Measurements from ENCODE around the gene PTPN22. TPM values are rescaled to one million over a fixed set of nuclear protein-coding genes. Genes with fewer than 3 reads are reported as not detected.

PTPN22 gene
- total RNA-seq, 2 experiments from 2014 or later = 27.5 to 53.5 TPM

DNA sequence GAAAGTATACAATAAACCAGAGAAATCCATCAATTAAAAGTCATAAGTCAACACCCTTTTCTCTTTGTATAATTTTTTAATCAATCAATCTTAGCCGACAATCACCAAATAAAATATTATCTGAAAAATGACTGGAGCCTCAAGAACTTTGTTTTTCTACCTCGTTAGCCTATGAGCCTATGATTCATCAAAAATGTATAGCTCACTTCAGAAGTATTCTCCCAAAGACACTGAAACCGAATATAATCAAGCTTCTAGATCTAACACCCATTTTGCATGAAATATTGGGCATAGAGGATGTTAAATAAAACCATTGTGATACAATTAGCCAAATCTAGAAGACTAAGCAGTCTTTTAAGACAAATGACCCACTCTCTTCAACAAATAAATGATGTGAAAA is 41.5 kb downstream of the PTPN22 start:
- Histone ChIP-seq H3K79me2 (ENCODE audit: insufficient read depth, low read depth, low read length) (no peaks in the 10 kb centered on the region), H2AFZ (ENCODE audit: low read length) (no peak overlapping the region), H3K9me2 (ENCODE audit: insufficient read depth, low read length) (no peaks in the 10 kb centered on the region), H3K4me3 (ENCODE audit: low read depth, low read length, poor library complexity, severe bottlenecking) (no peak overlapping the region), H3K9me3 (ENCODE audit: low read length) (no peaks in the 10 kb centered on the region), H3K4me2 (ENCODE audit: low read length) (no peak overlapping the region), H4K20me1 (ENCODE audit: insufficient read depth, low read length) (no peaks in the 10 kb centered on the region), H3K36me3 (ENCODE audit: insufficient read depth, low read length) (peaks cover 82% of the 10 kb centered on the region), H3K4me1 (ENCODE audit: insufficient read depth, low read length, poor library complexity, severe bottlenecking) (no peaks in the 10 kb centered on the region), H3K27ac (ENCODE audit: low read depth, low read length, poor library complexity, severe bottlenecking) (no peak overlapping the region)
- POLR2A ChIA-PET = interaction anchor here (0.7 kb wide), 1 partner anchor 109 kb away, joined by 4 read pairs; no protein-coding TSS in a partner anchor
- CTCF ChIA-PET (ENCODE audit: unreplicated experiment) = no interaction called here
- no TSS peak for BruUV-seq (replicated peaks)
- DNase-seq (ENCODE audit: low spot score) = no peak
- intact Hi-C loops (cut with micrococcal nuclease; ENCODE audit: unreplicated experiment) = loop anchor here (5.0 kb wide), 1 partner anchor 127 kb away; no protein-coding TSS in a partner anchor
- TF ChIP-seq EZH2phosphoT487 (IDR thresholded peaks at IDR 0.05; ENCODE audit: borderline replicate concordance, low read depth, low read length) = no peak
- TF ChIP-seq, protein P1, sequence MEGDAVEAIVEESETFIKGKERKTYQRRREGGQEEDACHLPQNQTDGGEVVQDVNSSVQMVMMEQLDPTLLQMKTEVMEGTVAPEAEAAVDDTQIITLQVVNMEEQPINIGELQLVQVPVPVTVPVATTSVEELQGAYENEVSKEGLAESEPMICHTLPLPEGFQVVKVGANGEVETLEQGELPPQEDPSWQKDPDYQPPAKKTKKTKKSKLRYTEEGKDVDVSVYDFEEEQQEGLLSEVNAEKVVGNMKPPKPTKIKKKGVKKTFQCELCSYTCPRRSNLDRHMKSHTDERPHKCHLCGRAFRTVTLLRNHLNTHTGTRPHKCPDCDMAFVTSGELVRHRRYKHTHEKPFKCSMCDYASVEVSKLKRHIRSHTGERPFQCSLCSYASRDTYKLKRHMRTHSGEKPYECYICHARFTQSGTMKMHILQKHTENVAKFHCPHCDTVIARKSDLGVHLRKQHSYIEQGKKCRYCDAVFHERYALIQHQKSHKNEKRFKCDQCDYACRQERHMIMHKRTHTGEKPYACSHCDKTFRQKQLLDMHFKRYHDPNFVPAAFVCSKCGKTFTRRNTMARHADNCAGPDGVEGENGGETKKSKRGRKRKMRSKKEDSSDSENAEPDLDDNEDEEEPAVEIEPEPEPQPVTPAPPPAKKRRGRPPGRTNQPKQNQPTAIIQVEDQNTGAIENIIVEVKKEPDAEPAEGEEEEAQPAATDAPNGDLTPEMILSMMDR (conservative IDR thresholded peaks at IDR 0.05; ENCODE audit: low read length) = no peak

DNA sequence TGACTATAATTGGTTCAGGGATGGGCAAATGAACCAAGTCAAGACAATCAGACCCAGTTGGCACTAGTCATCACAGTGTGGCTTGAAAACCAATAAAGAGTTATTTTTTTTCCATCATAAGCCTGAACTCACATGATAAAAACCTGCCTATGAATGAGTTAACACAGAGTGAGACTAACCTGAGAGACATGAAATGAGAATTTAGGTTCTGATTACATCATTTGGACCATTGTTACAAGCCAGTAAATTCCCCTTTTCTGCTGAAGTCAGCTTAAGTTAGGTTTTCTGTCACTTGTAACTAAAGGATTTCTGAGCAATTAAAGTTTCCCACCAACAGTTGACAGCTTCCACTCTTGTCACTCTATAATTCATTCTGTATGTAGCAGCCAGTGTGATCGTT is 49.6 kb downstream of the PTPN22 start:
- POLR2A ChIA-PET = no interaction called here
- Histone ChIP-seq H3K4me2 (ENCODE audit: low read length) (no peak overlapping the region), H3K36me3 (ENCODE audit: insufficient read depth, low read length) (peaks cover 78% of the 10 kb centered on the region), H4K20me1 (ENCODE audit: insufficient read depth, low read length) (no peaks in the 10 kb centered on the region), H2AFZ (ENCODE audit: low read length) (no peak overlapping the region), H3K4me1 (ENCODE audit: insufficient read depth, low read length, poor library complexity, severe bottlenecking) (no peaks in the 10 kb centered on the region), H3K4me3 (ENCODE audit: low read depth, low read length, poor library complexity, severe bottlenecking) (no peak overlapping the region), H3K9me3 (ENCODE audit: low read length) (no peaks in the 10 kb centered on the region), H3K9me2 (ENCODE audit: insufficient read depth, low read length) (no peaks in the 10 kb centered on the region), H3K27ac (ENCODE audit: low read depth, low read length, poor library complexity, severe bottlenecking) (no peak overlapping the region), H3K79me2 (ENCODE audit: insufficient read depth, low read depth, low read length) (no peaks in the 10 kb centered on the region)
- intact Hi-C loops (cut with micrococcal nuclease; ENCODE audit: unreplicated experiment) = no loop called here
- no TSS peak for BruUV-seq (replicated peaks)
- CTCF ChIA-PET (ENCODE audit: unreplicated experiment) = no interaction called here
- TF ChIP-seq, protein P1 (conservative IDR thresholded peaks at IDR 0.05; ENCODE audit: low read length) = no peak
- no peak for TF ChIP-seq EZH2phosphoT487 (IDR thresholded peaks at IDR 0.05; ENCODE audit: borderline replicate concordance, low read depth, low read length)
- DNase-seq (ENCODE audit: low spot score) = no peak

DNA sequence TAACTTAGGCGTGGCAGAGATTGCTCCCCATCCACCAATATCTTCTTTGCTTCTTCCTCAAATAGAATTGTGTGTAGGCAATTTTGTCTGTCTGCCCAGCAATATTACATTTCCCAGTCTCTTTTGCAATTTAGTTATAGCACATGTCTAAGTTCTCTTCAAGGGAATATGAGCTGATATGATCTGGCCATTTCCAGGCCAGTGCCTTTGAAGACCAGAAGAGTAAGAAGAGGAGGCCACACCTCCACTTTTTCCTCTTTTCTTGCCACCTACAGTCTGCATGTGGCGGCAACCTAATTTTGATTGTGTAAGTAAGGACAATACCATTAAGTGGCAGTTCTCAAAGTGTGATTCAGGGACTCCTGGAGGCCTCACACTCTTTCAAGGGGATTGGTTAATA is 52.9 kb downstream of the PTPN22 start:
- ChIA-PET POLR2A (interaction anchor here (0.5 to 1.0 kb wide), 3 partner anchors 14 to 44 kb away, joined by 3 to 5 read pairs (median 5); no protein-coding TSS in a partner anchor), CTCF (ENCODE audit: unreplicated experiment) (interaction anchor here (0.9 kb wide), 1 partner anchor 86 kb away, joined by 3 read pairs; the partner anchor contains the start of gene AP4B1)
- Histone ChIP-seq H3K27ac (ENCODE audit: low read depth, low read length, poor library complexity, severe bottlenecking) (no peak overlapping the region), H3K9me3 (ENCODE audit: low read length) (no peaks in the 10 kb centered on the region), H3K4me1 (ENCODE audit: insufficient read depth, low read length, poor library complexity, severe bottlenecking) (peaks cover 1% of the 10 kb centered on the region), H2AFZ (ENCODE audit: low read length) (no peak overlapping the region), H3K36me3 (ENCODE audit: insufficient read depth, low read length) (peaks cover 88% of the 10 kb centered on the region), H3K9me2 (ENCODE audit: insufficient read depth, low read length) (no peaks in the 10 kb centered on the region; the same call in 1 of the 2 replicates), H4K20me1 (ENCODE audit: insufficient read depth, low read length) (no peaks in the 10 kb centered on the region), H3K4me2 (ENCODE audit: low read length) (no peak overlapping the region), H3K4me3 (ENCODE audit: low read depth, low read length, poor library complexity, severe bottlenecking) (no peak overlapping the region), H3K79me2 (ENCODE audit: insufficient read depth, low read depth, low read length) (no peaks in the 10 kb centered on the region)
- intact Hi-C loops (cut with micrococcal nuclease; ENCODE audit: unreplicated experiment) = no loop called here
- BruUV-seq (replicated peaks) = no TSS peak
- no peak for DNase-seq (ENCODE audit: low spot score)
- TF ChIP-seq EZH2phosphoT487 (IDR thresholded peaks at IDR 0.05; ENCODE audit: borderline replicate concordance, low read depth, low read length) = no peak
- TF ChIP-seq, protein P1 (conservative IDR thresholded peaks at IDR 0.05; ENCODE audit: low read length) = no peak
